ENCODE measurements around the gene IKZF2.

- TF ChIP-seq CTCF (IDR thresholded peaks at IDR 0.05) (no peak), ZFX (IDR thresholded peaks at IDR 0.05; ENCODE audit: borderline replicate concordance) (no peak)
Observed at GRCh38 chr2:213019368-213019767, 132.0 kb downstream of the IKZF2 start.
